Stimulated activated memory B cell treated with anti-CD40 and anti-IgM and Interleukin-4, amounts not matched to agents 10 μg/mL and 1 μg/mL and 100 μg/mL, for 72 hours (primary cell): ENCODE data around the gene PDZRN4.
"Not testable (repeated sequence)": the region's sequence is repeated elsewhere in the genome, so short reads cannot be mapped to it uniquely, and the experiment has no call there.

Source experiments
- ATAC-seq: fragments of 150-1000 bp; cut with Tn5 transposase; 2 replicates; pipeline ENCODE4 v1.10.0; 2021
- H3K27ac Mint-ChIP-seq: one replicate; pipeline ENCODE4 v1.8.0; 2022; ENCODE audit warnings: mild to moderate bottlenecking, mixed read lengths
- H3K27me3 Mint-ChIP-seq: one replicate; pipeline ENCODE4 v1.8.0; 2022; ENCODE audit warnings: mixed read lengths
- H3K36me3 Mint-ChIP-seq: one replicate; pipeline ENCODE4 v1.8.0; 2022; ENCODE audit warnings: mixed read lengths
- H3K4me1 Mint-ChIP-seq: one replicate; pipeline ENCODE4 v1.8.0; 2022; ENCODE audit warnings: mixed read lengths
- H3K4me3 Mint-ChIP-seq: one replicate; pipeline ENCODE4 v1.8.0; 2022; ENCODE audit warnings: mild to moderate bottlenecking, moderate library complexity, mixed read lengths
- H3K9me3 Mint-ChIP-seq: one replicate; pipeline ENCODE4 v1.8.0; 2022; ENCODE audit warnings: mixed read lengths

The PDZRN4 gene

DNA sequence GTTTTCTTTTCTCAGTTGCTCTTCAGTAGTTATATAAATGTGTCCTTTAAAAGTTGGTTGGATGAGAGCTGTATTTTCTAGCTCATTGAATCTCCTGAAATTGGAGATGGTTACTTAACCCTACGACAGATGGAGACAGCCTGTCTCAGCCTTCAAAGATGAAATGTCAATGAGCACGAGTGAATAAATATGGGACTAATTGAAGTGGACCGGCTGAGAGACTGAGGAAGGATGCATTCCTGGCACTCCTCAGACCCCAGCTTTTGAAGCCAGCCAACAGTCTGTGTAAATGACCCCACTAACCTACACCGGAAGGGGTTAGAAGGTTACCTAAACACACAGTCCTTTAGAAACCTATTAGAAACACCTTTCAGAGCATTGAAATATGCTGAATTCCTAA lies 46.6 kb downstream of the PDZRN4 start:
- Mint-ChIP-seq H3K9me3 (no peaks in the 10 kb centered on the region), H3K36me3 (no peaks in the 10 kb centered on the region), H3K27ac (no peak overlapping the region), H3K27me3 (no peaks in the 10 kb centered on the region), H3K4me1 (no peaks in the 10 kb centered on the region), H3K4me3 (no peak overlapping the region)
- no peak for ATAC-seq

GRCh38 chr12:41242603-41243002 lies 54.5 kb downstream of the PDZRN4 start:
- H3K4me3 Mint-ChIP-seq: no peak overlapping the region
- no peaks in the 10 kb centered on the region for H3K36me3 Mint-ChIP-seq
- no peaks in the 10 kb centered on the region for H3K9me3 Mint-ChIP-seq
- H3K27me3 Mint-ChIP-seq: no peaks in the 10 kb centered on the region
- no peak overlapping the region for H3K27ac Mint-ChIP-seq
- no peaks in the 10 kb centered on the region for H3K4me1 Mint-ChIP-seq
- ATAC-seq: peak; percentile 16

GRCh38 chr12:41248391-41248790 lies 60.3 kb downstream of the PDZRN4 start:
- no peaks in the 10 kb centered on the region for H3K4me1 Mint-ChIP-seq

GRCh38 chr12:41250748-41251147 lies 62.6 kb downstream of the PDZRN4 start:
- Mint-ChIP-seq H3K4me1 (no peaks in the 10 kb centered on the region), H3K27me3 (peaks cover 10% of the 10 kb centered on the region), H3K27ac (no peak overlapping the region), H3K9me3 (peaks cover 2% of the 10 kb centered on the region), H3K4me3 (no peak overlapping the region), H3K36me3 (no peaks in the 10 kb centered on the region)
- ATAC-seq: no peak

More at GRCh38 chr12:41248391-41248790, 60.3 kb downstream of the PDZRN4 start:
- no peak for ATAC-seq
- H3K9me3 Mint-ChIP-seq: no peaks in the 10 kb centered on the region
- no peak overlapping the region for H3K4me3 Mint-ChIP-seq
- no peak overlapping the region for H3K27ac Mint-ChIP-seq
- peaks cover 10% of the 10 kb centered on the region for H3K27me3 Mint-ChIP-seq
- H3K36me3 Mint-ChIP-seq: no peaks in the 10 kb centered on the region

GRCh38 chr12:41254004-41254914 lies 66.1 kb downstream of the PDZRN4 start:
- Mint-ChIP-seq H3K27me3 (peaks cover 10% of the 10 kb centered on the region), H3K4me1 (no peaks in the 10 kb centered on the region), H3K4me3 (no peak overlapping the region), H3K27ac (no peak overlapping the region), H3K9me3 (peaks cover 2% of the 10 kb centered on the region), H3K36me3 (no peaks in the 10 kb centered on the region)
- ATAC-seq: no peak

DNA sequence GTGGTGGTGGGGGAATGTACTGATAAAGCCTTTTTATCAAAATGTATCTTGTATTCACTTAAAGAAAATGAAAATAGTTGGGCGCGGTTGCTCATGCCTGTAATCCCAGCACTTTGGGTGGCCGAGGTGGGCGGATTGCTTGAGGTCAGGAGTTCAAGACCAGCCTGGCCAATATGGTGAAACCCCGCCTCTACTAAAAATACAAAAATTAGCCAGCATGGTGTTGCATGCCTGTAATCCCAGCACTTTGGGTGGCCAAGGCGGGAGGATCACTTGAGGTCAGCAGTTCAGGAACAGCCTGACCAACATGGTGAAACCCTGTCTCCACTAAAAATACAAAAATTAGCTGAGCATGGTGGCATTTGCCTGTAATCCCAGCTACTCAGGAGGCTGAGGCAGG lies 75.1 kb downstream of the PDZRN4 start:
- not testable (repeated sequence) for H3K27me3 Mint-ChIP-seq, H3K36me3 Mint-ChIP-seq, H3K4me1 Mint-ChIP-seq, H3K27ac Mint-ChIP-seq, H3K9me3 Mint-ChIP-seq, H3K4me3 Mint-ChIP-seq, ATAC-seq

- H3K36me3 Mint-ChIP-seq: no peaks in the 10 kb centered on the region
- H3K27ac Mint-ChIP-seq: no peak overlapping the region
- no peak for ATAC-seq
- no peaks in the 10 kb centered on the region for H3K4me1 Mint-ChIP-seq
- H3K4me3 Mint-ChIP-seq: no peak overlapping the region
- peaks cover 9% of the 10 kb centered on the region for H3K27me3 Mint-ChIP-seq
- H3K9me3 Mint-ChIP-seq: no peaks in the 10 kb centered on the region
Observed at GRCh38 chr12:41264281-41264680, 76.2 kb downstream of the PDZRN4 start.

DNA sequence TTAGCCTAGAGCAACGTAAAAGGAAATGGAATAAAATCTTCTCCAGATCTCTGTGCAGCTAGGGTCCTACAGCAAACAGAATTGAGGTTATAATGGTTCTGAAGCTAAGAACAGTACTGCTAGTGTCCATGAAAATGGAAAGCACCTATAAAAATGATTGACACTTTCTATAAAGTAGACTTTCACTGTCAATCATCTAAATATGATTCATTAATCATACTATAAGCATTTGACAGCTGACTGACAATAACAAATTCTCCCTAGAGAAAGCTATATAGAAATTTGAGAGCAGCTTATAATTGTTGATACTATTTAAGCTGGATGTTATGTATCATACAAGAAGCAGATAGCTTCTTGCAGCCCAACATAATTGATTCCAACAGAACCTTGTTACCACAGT lies 80.9 kb downstream of the PDZRN4 start:
- no peak for ATAC-seq
- Mint-ChIP-seq H3K4me1 (no peaks in the 10 kb centered on the region), H3K27ac (no peak overlapping the region), H3K4me3 (no peak overlapping the region), H3K9me3 (no peaks in the 10 kb centered on the region), H3K36me3 (no peaks in the 10 kb centered on the region), H3K27me3 (peaks cover 9% of the 10 kb centered on the region)

DNA sequence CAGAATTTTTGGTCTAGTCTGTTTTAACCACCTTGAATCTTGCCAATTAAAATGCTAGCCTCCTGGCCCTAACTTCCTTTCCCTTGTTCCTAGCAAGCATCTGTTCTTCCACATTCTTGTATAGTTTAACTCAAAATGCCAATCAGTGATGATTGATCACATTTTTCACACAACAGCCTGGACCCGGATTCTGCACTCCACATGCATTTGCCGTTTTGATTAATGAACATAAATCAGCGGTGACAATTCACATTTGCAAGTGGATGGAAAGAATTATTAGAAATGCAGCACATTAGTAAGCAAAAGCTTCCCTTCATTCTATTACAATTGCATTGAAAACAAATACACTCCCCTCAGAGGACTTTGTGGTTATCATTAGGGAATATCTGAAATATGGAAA lies 83.4 kb downstream of the PDZRN4 start:
- Mint-ChIP-seq H3K27ac (no peak overlapping the region), H3K27me3 (peaks cover 9% of the 10 kb centered on the region), H3K9me3 (no peaks in the 10 kb centered on the region), H3K4me1 (no peaks in the 10 kb centered on the region), H3K36me3 (no peaks in the 10 kb centered on the region), H3K4me3 (no peak overlapping the region)
- ATAC-seq: no peak

- no peak overlapping the region for H3K4me3 Mint-ChIP-seq
- H3K36me3 Mint-ChIP-seq: no peaks in the 10 kb centered on the region
- H3K4me1 Mint-ChIP-seq: no peaks in the 10 kb centered on the region
- H3K27ac Mint-ChIP-seq: no peak overlapping the region
- no peaks in the 10 kb centered on the region for H3K9me3 Mint-ChIP-seq
- no peaks in the 10 kb centered on the region for H3K27me3 Mint-ChIP-seq
- ATAC-seq: no peak
Observed at GRCh38 chr12:41274643-41275042, 86.5 kb downstream of the PDZRN4 start.

GRCh38 chr12:41277100-41277945 lies 89.2 kb downstream of the PDZRN4 start:
- Mint-ChIP-seq H3K9me3 (no peaks in the 10 kb centered on the region), H3K4me1 (no peaks in the 10 kb centered on the region), H3K27ac (no peak overlapping the region), H3K27me3 (no peaks in the 10 kb centered on the region), H3K4me3 (no peak overlapping the region), H3K36me3 (no peaks in the 10 kb centered on the region)
- no peak for ATAC-seq

GRCh38 chr12:41277946-41278267 lies 89.8 kb downstream of the PDZRN4 start:
- ATAC-seq: no peak
- no peaks in the 10 kb centered on the region for H3K36me3 Mint-ChIP-seq

DNA sequence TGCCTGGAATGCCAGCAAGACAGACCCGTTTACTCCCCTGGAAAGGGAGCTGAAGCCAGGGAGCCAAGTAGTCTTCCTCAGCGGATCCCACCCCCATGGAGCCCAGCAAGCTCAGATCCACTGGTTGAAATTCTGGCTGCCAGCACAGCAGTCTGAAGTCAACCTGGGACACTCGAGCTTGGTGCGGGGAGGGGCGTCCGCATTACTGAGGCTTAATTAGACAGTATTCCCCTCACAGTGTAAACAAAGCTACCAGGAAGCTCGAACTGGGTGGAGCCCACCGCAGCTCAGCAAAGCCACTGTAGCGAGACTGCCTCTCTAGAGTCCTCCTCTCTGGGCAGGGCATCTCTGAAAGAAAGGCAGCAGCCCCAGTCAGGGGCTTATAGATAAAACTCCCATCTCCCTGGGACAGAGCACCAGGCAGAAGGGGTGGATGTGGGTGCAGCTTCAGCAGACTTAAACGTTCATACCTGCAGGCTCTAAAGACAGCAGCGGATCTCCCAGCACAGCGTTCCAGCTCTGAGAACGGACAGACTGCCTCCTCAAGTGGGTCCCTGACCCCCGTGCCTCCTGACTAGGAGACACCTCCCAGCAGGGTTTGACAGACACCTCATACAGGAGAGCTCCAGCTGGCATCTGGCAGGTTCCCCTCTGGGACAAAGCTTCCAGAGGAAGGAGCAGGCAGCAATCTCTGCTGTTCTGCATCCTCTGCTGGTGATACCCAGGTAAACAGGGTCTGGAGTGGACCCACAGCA lies 92.4 kb downstream of the PDZRN4 start:
- H3K27ac Mint-ChIP-seq, H3K9me3 Mint-ChIP-seq, H3K4me3 Mint-ChIP-seq, H3K27me3 Mint-ChIP-seq, H3K4me1 Mint-ChIP-seq, H3K36me3 Mint-ChIP-seq, ATAC-seq: not testable (repeated sequence)

More at GRCh38 chr12:41277946-41278267, 89.8 kb downstream of the PDZRN4 start:
- no peaks in the 10 kb centered on the region for H3K27me3 Mint-ChIP-seq
- H3K4me1 Mint-ChIP-seq: no peaks in the 10 kb centered on the region
- H3K27ac Mint-ChIP-seq: no peak overlapping the region
- H3K9me3 Mint-ChIP-seq: no peaks in the 10 kb centered on the region
- no peak overlapping the region for H3K4me3 Mint-ChIP-seq

- H3K36me3 Mint-ChIP-seq, H3K4me1 Mint-ChIP-seq, H3K27ac Mint-ChIP-seq, H3K9me3 Mint-ChIP-seq, ATAC-seq, H3K4me3 Mint-ChIP-seq, H3K27me3 Mint-ChIP-seq: not testable (repeated sequence)
Observed at GRCh38 chr12:41285470-41285869, 97.3 kb downstream of the PDZRN4 start.

- Mint-ChIP-seq H3K4me3 (no peak overlapping the region), H3K9me3 (no peaks in the 10 kb centered on the region), H3K27me3 (no peaks in the 10 kb centered on the region), H3K36me3 (no peaks in the 10 kb centered on the region), H3K27ac (no peak overlapping the region), H3K4me1 (no peaks in the 10 kb centered on the region)
- no peak for ATAC-seq
Observed at GRCh38 chr12:41286426-41286825, 98.3 kb downstream of the PDZRN4 start.
